Activated naive CD4-positive, alpha-beta T cell treated with anti-CD3 and anti-CD28 coated beads for 36 hours (primary cell): Measurements from ENCODE around the gene QRICH1. TPM values are rescaled to one million over a fixed set of nuclear protein-coding genes. Genes with fewer than 3 reads are reported as not detected.

ENCODE experiments used
- CTCF ChIA-PET: fragments of 350-600 bp; sonication (Branson Sonifier 250); formaldehyde crosslinking; loops from one replicate; lab custom pipeline; 2021; ENCODE audit warnings: antibody characterized with exemption; lab: Charles Lee
- DNase-seq: peaks from one replicate; pipeline ENCODE4 v3.0.0-alpha.2; 2020
- H3K27ac Mint-ChIP-seq: one replicate; pipeline ENCODE4 v1.8.0; 2021; ENCODE audit warnings: mild to moderate bottlenecking, mixed read lengths
- H3K27me3 Mint-ChIP-seq: one replicate; pipeline ENCODE4 v1.8.0; 2021; ENCODE audit warnings: low read depth, mixed read lengths
- H3K36me3 Mint-ChIP-seq: one replicate; pipeline ENCODE4 v1.8.0; 2021; ENCODE audit warnings: low read depth, mixed read lengths
- H3K4me1 Mint-ChIP-seq: one replicate; pipeline ENCODE4 v1.8.0; 2021; ENCODE audit warnings: low read depth, mixed read lengths
- H3K4me3 Mint-ChIP-seq: one replicate; pipeline ENCODE4 v1.8.0; 2021; ENCODE audit warnings: mild to moderate bottlenecking, moderate library complexity, mixed read lengths
- H3K9me3 Mint-ChIP-seq: one replicate; pipeline ENCODE4 v1.8.0; 2021; ENCODE audit warnings: mixed read lengths
- intact Hi-C: fragments of 100-400 bp; cut with micrococcal nuclease; formaldehyde crosslinking; loops from one replicate; pipeline ENCODE4 v1.15.1; 2023
- total RNA-seq, 2 experiments: library from RNA; stranded (reverse); gene quantifications; one replicate each; pipeline ENCODE4 v1.2.3, GENCODE V29; 2021

Gene QRICH1
- total RNA-seq, 2 experiments from 2014 or later: 100 to 111 TPM

DNA sequence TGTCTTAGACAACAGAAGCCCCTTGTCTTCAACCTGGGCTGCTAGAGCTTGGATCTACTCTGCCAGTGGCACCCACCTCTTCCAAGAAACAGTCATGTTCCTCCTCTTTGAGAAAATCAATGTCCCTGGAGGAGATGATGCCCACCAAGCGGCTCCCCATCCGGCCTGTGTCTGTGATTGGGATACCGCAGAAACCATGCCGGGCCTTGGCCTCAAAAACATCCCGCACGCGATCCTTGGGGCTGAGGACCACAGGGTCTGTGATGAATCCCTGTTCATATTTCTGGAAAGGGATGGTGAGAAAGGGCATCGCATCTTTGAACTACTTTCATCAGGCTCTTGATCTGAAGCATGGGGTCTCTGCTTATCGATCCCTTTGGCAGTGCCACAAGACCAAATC lies 66.2 kb downstream of the QRICH1 start:
- CTCF ChIA-PET: no interaction called here
- H3K4me3 Mint-ChIP-seq: peak overlapping the region; percentile 91
- no peaks in the 10 kb centered on the region for H3K27me3 Mint-ChIP-seq
- H3K4me1 Mint-ChIP-seq: peaks cover 63% of the 10 kb centered on the region
- H3K9me3 Mint-ChIP-seq: no peaks in the 10 kb centered on the region
- no peak for DNase-seq
- intact Hi-C loops: loop anchor here (10.0 kb wide), 1 partner anchor 697 kb away; the partner anchor contains the start of gene GMPPB
- H3K27ac Mint-ChIP-seq: peak overlapping the region; percentile 89
- H3K36me3 Mint-ChIP-seq: peaks cover 62% of the 10 kb centered on the region

DNA sequence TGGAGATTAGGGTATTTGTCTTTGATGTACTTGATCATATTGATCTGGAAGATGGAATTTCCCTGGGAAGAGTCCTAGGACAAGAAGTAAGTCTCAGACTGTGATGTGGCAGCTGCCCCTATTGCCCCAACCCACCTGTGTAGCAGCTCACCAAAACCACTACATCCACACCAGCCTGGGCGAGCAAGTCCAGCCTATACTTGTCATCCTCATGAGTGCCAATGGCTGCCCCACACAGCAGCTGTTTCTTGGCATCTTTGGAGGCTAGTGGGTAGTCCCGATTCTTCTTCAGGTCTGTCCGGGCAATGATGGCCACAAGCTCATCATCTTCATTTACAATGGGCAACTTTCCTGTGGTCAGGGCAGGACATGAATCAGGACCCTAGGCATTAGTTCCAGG lies 67.3 kb downstream of the QRICH1 start:
- CTCF ChIA-PET: interaction anchor here (0.5 to 2.4 kb wide), 5 partner anchors 12 to 65 kb away, joined by 3 to 9 read pairs (median 4); partner anchors contain the start of gene WDR6
- Mint-ChIP-seq H3K36me3 (peaks cover 61% of the 10 kb centered on the region), H3K4me3 (no peak overlapping the region), H3K27me3 (no peaks in the 10 kb centered on the region), H3K4me1 (peaks cover 63% of the 10 kb centered on the region), H3K9me3 (no peaks in the 10 kb centered on the region), H3K27ac (peak overlapping the region; percentile 64)
- intact Hi-C loops: loop anchor here (10.0 kb wide), 1 partner anchor 698 kb away; the partner anchor contains the start of gene GMPPB
- DNase-seq: no peak

DNA sequence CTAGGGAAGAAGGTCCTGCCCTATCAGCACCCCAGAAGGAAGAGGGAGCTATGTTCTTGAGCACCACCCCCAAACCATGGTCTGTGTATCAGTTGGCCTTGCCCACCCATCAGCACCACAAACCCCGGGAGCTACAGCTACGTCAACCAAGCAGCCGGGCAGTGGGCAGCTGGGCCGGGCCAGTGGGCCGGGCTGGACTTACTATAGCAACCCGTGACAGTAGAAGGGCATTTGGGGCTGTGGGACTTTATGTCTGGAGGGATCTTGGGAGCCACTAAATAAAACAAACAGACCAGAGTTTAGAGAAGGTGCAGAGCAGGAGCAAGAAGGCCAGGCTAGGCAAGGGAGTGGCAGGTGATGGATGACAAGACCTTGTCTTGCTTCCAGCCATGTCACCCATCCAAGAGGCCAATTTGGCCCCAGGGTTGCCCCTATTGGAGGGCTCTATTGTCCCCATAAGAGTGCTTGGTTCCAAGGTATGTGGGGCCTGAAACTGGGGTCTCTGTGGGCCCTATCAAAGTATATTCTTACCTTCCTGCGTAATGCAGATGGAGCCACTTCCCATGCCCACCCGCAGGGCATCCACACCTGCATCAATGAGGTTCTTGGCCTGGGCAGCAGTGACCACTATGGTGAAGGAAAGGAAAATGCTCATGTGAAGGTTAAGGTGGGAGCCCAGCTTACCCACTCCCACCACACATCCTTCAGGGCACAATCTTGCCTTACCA lies 67.9 kb downstream of the QRICH1 start:
- Mint-ChIP-seq H3K27me3 (no peaks in the 10 kb centered on the region), H3K4me1 (peaks cover 63% of the 10 kb centered on the region), H3K4me3 (no peak overlapping the region), H3K9me3 (no peaks in the 10 kb centered on the region), H3K36me3 (peaks cover 57% of the 10 kb centered on the region), H3K27ac (peak overlapping the region; percentile 64)
- intact Hi-C loops: loop anchor here (10.0 kb wide), 1 partner anchor 699 kb away; the partner anchor contains the start of gene GMPPB
- CTCF ChIA-PET: interaction anchor here (1.0 to 2.4 kb wide), 4 partner anchors 12 to 38 kb away, joined by 4 to 9 read pairs (median 5); partner anchors contain the start of gene WDR6
- no peak for DNase-seq

DNA sequence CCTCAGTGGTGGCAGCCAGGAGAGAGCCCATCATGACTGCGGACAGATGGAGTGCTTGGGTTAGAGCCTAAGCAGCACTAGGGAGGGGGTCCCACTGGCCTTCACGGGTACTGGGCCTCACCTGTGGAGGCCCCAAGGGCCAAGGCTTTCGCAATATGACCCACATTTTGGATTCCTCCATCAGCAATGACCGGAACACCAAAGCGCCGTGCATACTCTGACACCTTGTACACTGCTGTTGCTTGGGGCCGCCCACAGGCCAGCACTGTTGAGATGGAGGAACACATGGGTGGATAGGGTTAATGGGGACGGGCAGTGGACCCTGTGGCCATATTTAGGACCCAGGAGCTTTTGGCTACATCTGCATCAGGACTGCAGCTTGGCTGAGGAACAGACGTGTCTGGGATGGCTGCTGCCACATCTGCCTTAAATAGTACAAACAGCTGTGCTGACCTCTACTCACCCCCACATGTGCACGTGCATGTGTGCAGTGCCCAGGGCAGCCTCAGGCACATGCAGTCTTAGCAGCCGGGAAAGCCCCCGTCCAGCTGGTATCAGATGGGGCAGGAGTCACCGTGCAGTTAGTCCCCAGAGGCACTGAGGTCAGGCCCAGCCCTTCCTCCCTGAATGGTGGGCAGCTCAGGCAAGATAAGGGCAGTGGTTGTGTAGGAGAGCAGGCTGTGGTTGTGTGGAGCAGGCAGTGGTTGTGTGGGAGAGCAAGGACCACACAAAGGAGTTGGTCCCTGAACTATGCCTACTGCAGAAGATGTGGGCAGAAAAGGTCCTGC lies 68.7 kb downstream of the QRICH1 start:
- peak overlapping the region; percentile 64 for H3K27ac Mint-ChIP-seq
- H3K4me1 Mint-ChIP-seq: peaks cover 64% of the 10 kb centered on the region
- intact Hi-C loops: loop anchor here (10.0 kb wide), 1 partner anchor 700 kb away; the partner anchor contains the start of gene GMPPB
- no peak overlapping the region for H3K4me3 Mint-ChIP-seq
- no peaks in the 10 kb centered on the region for H3K9me3 Mint-ChIP-seq
- H3K36me3 Mint-ChIP-seq: peaks cover 57% of the 10 kb centered on the region
- H3K27me3 Mint-ChIP-seq: no peaks in the 10 kb centered on the region
- CTCF ChIA-PET: interaction anchor here (1.3 to 4.5 kb wide), 3 partner anchors 13 to 36 kb away, joined by 4 to 36 read pairs (median 9); partner anchors contain the start of genes P4HTM and WDR6
- DNase-seq: no peak

DNA sequence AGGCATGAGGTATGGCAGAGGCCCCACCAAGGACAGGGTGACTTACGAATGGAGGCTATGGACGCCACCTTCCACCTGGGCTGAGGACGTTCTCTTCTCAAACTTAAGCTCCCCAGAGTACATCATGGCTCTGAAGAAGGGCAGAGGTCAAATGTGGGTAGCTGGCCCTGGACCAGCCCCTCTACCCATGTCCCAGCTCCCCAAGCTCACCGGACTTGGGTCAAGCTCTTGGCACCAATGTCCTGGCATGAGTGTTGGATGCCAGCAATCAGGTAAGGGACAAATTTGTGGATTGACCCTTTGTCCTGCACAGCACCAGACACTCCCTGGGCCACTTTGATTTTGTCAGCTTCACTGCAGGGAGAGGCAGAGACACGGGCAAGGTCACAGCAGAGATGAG lies 69.4 kb downstream of the QRICH1 start:
- CTCF ChIA-PET: interaction anchor here (4.5 kb wide), 1 partner anchor 36 kb away, joined by 36 read pairs; the partner anchor contains the start of gene P4HTM
- Mint-ChIP-seq H3K27ac (no peak overlapping the region), H3K36me3 (peaks cover 57% of the 10 kb centered on the region), H3K4me3 (peak overlapping the region; percentile 12), H3K4me1 (peaks cover 65% of the 10 kb centered on the region), H3K9me3 (no peaks in the 10 kb centered on the region), H3K27me3 (no peaks in the 10 kb centered on the region)
- DNase-seq: no peak
- intact Hi-C loops: loop anchor here (5.0 to 10.0 kb wide), 6 partner anchors 143 to 763 kb away; partner anchors contain the start of genes APEH, CCDC71, GMPPB and GPX1

DNA sequence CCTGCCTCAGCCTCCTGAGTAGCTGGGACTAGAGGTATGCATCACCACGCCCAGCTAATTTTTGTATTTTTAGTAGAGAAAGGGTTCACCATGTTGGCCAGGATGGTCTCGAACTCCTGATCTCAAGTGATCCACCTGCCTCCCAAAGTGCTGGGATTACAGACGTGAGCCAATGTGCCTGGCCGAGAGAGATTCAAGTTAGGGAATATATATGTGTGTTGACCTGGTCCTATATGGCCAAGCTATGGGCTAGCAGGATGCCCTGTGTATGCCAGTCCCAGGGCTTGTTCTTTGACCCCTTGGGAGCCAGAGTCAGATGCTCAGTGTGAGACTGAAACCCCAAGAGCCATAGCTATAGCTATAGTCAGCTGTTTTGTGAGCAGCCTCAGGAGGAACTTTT lies 70.1 kb downstream of the QRICH1 start:
- Mint-ChIP-seq H3K27ac (peak overlapping the region; percentile 38), H3K4me3 (peak overlapping the region; percentile 96), H3K9me3 (no peaks in the 10 kb centered on the region), H3K27me3 (no peaks in the 10 kb centered on the region), H3K4me1 (peaks cover 69% of the 10 kb centered on the region), H3K36me3 (peaks cover 55% of the 10 kb centered on the region)
- CTCF ChIA-PET: interaction anchor here (0.6 to 8.7 kb wide), 3 partner anchors 14 to 147 kb away, joined by 3 to 84 read pairs (median 36); partner anchors contain the start of genes P4HTM and WDR6
- intact Hi-C loops: loop anchor here (5.0 to 10.0 kb wide), 6 partner anchors 144 to 764 kb away; partner anchors contain the start of genes APEH, CCDC71, GMPPB and GPX1
- no peak for DNase-seq

DNA sequence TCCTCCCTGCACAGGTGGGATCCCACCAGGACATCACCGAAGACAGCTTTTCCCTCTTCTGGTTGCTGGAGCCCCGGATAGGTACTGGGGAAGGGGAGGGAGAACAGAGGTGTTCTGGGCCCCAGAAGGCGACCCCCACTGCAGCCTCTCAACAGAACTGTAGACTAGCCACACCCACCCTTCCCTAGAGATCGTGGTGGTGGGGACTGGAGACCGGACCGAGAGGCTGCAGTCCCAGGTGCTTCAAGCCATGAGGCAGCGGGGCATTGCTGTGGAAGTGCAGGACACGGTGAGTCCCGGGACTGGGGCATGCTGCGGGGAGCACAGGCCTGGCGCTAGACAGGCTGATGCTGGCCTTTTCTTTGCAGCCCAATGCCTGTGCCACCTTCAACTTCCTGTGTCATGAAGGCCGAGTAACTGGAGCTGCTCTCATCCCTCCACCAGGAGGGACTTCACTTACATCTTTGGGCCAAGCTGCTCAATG lies 71.1 kb downstream of the QRICH1 start:
- Mint-ChIP-seq H3K36me3 (peaks cover 48% of the 10 kb centered on the region), H3K27ac (peak overlapping the region; percentile 97), H3K4me1 (peaks cover 63% of the 10 kb centered on the region), H3K27me3 (no peaks in the 10 kb centered on the region), H3K9me3 (no peaks in the 10 kb centered on the region), H3K4me3 (peak overlapping the region; percentile 96)
- CTCF ChIA-PET: interaction anchor here (0.5 to 8.7 kb wide), 12 partner anchors 8 to 1936 kb away, joined by 3 to 84 read pairs (median 6); partner anchors contain the start of genes P4HTM, QRICH1 and WDR6
- no peak for DNase-seq
- intact Hi-C loops: loop anchor here (5.0 to 10.0 kb wide), 6 partner anchors 145 to 765 kb away; partner anchors contain the start of genes APEH, CCDC71, GMPPB and GPX1

DNA sequence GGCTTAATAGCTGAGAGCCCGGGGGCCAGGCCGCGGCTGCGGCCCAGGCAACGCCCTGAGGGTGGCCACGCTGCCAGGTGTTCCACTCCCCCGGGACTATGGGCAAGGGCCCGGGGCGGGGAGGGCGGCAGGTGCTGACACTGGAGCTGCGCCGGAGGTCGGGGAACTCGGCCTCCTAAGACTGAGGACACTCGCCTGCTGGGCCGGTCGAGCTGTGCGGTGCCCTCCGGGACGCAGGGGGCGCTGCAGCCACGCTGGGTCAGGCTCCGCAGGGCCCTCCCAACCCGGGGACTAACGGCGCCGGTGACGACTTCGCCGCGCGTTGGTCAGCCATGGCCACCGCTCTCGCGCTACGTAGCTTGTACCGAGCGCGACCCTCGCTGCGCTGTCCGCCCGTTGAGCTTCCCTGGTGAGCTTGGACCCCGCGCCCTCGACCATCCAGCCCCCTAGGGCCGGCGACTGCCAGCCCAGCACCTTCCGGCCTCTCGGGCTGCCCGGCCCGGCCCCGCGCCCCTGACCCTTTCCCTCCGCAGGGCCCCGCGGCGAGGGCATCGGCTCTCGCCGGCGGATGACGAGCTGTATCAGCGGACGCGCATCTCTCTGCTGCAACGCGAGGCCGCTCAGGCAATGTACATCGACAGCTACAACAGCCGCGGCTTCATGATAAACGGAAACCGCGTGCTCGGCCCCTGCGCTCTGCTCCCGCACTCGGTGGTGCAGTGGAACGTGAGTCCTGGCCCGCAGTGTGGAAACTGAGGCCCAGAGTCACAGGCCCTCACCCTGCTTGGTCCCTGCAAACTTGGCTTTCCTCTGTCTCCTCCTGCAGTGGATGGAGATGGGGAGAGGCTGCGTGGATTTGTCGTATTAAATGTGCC lies 71.8 kb downstream of the QRICH1 start, which contains the start of gene NDUFAF3:
NDUFAF3 (plus strand) TSS at position 309 of the 875 bp plus-strand sequence; CDS start at position 333, 24 bp downstream.
- Mint-ChIP-seq H3K4me1 (peaks cover 60% of the 10 kb centered on the region), H3K27me3 (no peaks in the 10 kb centered on the region), H3K9me3 (no peaks in the 10 kb centered on the region), H3K36me3 (peaks cover 42% of the 10 kb centered on the region), H3K4me3 (peak within 1 kb of the TSS; percentile 96), H3K27ac (peak within 1 kb of the TSS; percentile 97)
- CTCF ChIA-PET: interaction anchor here (0.6 to 8.7 kb wide), 14 partner anchors 9 to 448 kb away, joined by 3 to 84 read pairs (median 6); partner anchors contain the start of genes DAG1, IP6K2, P4HTM and QRICH1
- intact Hi-C loops: loop anchor here (1.0 to 10.0 kb wide), 11 partner anchors 7 to 765 kb away; partner anchors contain the start of genes APEH, CCDC71, GMPPB and GPX1
- DNase-seq: peak; percentile 95

DNA sequence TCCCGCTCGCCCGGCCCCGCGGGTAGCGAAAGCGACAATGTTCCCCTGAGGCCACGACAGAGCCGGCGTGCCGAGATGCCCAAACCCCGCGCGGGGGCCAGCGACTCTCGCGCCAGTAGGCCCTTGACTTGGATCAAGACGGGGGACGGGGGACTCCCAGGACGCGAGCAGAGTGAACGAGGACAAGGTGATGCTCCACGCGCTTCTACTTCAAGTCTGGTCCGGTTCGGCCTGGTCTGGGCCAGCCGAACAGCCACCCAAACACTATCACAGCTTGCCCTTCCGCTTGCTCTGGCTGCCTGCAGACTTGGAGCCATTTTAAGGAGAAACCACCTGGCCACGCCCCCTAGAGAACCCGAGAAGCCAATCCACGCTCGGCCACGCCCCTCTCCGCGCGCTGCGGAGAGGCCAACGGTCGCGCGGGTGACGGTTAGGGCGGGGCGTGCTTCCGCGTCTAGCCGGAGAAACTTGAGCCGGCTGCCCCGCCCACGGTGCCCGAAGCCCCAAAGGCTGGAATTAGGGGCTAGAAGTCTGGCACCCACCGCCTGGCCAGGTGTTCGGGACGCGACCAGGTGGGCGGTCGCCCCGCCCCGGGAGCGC lies 72.6 kb downstream of the QRICH1 start:
- no peaks in the 10 kb centered on the region for H3K27me3 Mint-ChIP-seq
- H3K36me3 Mint-ChIP-seq: peaks cover 34% of the 10 kb centered on the region
- H3K27ac Mint-ChIP-seq: peak overlapping the region; percentile 95

More for the DNA sequence above, 72.6 kb downstream of the QRICH1 start:
- CTCF ChIA-PET: interaction anchor here (0.6 to 8.7 kb wide), 11 partner anchors 10 to 1251 kb away, joined by 3 to 84 read pairs (median 5); partner anchors contain the start of genes DAG1, IP6K2, P4HTM and QRICH1
- H3K4me1 Mint-ChIP-seq: peaks cover 53% of the 10 kb centered on the region
- intact Hi-C loops: loop anchor here (1.0 to 10.0 kb wide), 11 partner anchors 8 to 766 kb away; partner anchors contain the start of genes APEH, CCDC71, GMPPB and GPX1
- peak overlapping the region; percentile 96 for H3K4me3 Mint-ChIP-seq
- no peaks in the 10 kb centered on the region for H3K9me3 Mint-ChIP-seq
- DNase-seq: peak; percentile 99
